ENCODE results near the gene ABHD17A.

Gene ABHD17A

DNA sequence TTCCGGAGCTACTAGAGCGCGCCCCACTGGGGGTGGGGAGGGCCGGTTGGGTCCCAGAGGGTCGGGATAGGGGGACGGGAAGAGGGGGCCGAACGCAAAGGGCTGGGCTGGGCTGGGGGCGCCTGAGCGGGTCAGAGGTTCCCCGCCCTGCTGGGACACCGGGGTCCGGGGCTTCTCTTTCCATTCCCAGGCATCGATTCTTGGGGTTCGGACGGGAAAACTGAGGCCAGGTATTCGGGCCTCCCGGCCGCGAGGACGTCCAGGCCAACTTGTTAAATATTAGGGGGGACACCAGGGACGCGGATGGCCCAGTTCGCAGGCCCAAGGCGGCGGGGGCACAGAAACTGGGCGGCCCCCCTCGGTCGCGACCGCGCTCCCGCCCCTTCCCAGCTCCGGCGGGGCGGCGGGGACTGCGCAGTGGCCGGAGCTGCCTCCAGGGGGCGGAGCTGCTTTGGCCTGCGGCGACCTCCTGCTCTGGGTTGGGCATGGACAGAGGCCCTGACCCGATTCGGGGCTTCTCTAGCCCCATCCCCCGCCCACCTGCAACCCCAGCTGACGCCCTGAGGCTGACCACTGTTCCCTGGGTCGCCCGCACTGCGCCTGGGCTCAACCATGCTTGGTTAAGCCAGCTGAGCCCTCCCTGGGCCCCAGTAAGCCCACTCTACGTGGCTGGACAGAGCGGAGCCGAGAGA is 20.7 kb downstream of the ABHD17A start:
- DNase-seq (ENCODE audit: low spot score): no peak

DNA sequence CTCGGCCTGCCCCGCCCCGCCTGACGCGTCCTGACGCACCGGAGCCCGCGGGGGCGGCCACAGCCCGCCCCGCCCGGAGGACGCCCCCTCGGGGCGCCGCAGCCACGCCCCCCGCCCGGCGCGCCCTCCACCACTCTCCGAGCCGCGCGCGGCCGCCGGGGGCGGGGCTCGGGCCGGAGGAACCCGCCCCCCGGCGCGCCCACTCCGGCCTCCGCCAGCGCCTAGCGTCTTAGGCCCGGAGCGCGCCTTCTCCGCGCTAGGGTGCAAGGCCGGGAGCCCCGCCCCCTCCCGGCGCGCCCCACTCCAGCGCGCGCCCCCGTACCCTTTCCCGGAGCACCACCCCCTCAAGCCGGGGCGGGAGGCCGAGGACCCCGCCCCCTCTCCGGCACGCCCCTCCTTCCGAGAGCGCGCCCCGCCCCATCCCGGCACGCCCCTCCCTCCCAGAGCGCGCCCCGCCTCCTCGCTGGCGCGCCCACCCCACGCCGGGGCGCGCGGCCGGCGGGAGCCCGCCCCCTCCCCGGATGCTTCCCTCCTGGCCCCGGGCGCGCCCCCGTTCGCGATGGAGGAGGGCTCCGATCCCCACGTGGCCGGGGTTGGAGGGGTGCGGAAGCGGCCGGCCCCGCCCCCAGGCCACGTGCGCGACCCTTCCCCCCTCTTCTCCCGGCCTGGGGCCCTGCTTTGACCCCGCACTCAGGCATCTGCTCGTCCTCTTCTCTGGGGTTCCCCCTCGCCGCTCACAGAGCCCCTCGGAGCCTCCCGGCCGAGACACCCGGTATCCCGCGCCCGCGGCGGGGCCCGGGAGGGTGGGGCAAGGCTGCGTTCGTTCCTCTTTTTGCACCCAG is 21.4 kb downstream of the ABHD17A start:
- peak; percentile 79 for DNase-seq (ENCODE audit: low spot score)

- DNase-seq (ENCODE audit: low spot score): no peak
Observed at GRCh38 chr19:1863328-1863637, 22.0 kb downstream of the ABHD17A start, which contains the start of gene KLF16. Gene KLF16 (minus strand): TSS chr19:1863579. CDS start chr19:1863497, 82 bp downstream.

GRCh38 chr19:1862424-1863327 is 22.6 kb downstream of the ABHD17A start:
- no peak for DNase-seq (ENCODE audit: low spot score)

GRCh38 chr19:1862068-1862423 is 23.2 kb downstream of the ABHD17A start:
- no peak for DNase-seq (ENCODE audit: low spot score)

DNA sequence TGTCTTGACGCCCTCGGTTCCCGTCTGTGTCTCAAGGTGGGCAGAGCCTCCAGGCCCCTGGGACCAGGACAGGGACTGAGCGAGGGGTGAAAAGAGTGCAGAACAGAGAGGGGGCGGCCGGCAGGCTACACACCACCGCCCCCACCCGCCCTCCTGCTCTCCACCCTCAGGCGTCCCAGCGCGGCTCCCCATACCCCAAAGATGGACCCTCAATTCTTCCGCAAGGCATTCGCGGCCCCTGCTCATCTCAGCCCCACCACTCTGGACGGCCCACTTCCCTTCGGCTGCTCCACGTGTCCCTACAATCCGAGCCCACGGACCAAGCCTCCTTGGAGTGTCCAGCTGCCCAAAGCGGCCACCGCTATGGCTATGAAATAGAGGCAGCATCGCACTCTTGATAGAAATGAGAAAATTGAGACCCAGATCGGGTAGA is 23.7 kb downstream of the ABHD17A start:
- no peak for DNase-seq (ENCODE audit: low spot score)

- DNase-seq (ENCODE audit: low spot score): no peak
Observed at GRCh38 chr19:1860821-1861598, 24.3 kb downstream of the ABHD17A start.

DNA sequence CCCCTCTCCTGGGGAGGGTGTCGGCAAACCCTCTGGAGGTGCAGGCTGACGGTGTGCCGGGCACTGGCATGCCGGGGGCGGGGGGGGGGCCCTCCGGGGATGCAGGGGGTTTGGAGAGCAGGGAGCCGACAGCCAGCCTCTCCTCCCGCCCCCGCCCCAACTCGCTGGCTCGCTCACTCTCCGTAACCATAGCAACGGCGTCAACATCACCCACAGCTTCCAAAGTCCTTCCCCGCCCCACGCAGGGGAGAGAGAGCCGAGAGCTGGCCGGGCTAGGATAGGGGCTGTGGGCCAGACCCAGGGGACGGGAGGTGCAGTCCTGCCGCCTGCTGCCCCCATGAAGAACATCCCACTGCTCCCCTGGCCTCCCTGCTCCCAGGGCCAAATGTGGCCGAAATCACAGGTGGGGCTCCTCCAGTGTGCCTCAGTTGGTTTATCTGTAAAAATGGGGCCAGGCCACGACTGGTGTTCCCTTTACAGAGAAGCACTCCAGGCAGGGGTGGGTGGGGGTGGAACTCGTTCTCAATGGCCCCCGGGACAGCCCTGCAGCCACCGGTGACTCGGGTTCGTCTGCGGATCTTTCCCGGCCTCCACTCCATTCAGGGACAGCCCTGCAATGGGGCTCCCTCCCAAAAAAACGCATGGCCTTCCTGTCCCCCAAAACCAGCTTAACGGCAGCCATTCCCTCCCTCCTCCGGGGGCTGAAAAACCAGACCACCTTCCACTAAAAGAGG is 25.1 kb downstream of the ABHD17A start:
- peak; percentile 55 for DNase-seq (ENCODE audit: low spot score)

DNA sequence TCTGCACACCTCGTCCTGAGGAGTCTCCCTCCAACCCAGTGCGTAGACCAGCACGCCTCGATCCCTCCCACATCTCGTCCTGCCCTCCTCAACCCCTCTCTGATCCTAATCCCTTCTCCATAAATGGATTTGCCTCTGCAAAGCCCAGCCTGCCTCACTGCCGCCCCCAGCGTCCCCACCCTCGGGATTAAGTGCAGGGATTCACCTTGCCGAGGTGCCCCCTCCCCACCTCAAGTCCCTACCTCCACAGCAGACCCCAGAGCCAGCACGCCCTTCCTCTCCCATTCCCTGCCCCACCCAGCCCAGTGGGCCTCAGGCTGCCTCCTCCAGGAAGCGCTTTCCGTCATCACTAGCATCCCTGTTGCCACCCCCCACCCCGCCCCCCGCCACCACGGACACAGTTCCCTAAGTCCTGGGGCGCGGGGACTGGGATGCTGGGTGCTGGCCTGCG is 25.9 kb downstream of the ABHD17A start:
- DNase-seq (ENCODE audit: low spot score): no peak

- no peak for DNase-seq (ENCODE audit: low spot score)
Observed at GRCh38 chr19:1858412-1859081, 26.7 kb downstream of the ABHD17A start.

GRCh38 chr19:1857648-1858326 is 27.5 kb downstream of the ABHD17A start:
- no peak for DNase-seq (ENCODE audit: low spot score)

DNA sequence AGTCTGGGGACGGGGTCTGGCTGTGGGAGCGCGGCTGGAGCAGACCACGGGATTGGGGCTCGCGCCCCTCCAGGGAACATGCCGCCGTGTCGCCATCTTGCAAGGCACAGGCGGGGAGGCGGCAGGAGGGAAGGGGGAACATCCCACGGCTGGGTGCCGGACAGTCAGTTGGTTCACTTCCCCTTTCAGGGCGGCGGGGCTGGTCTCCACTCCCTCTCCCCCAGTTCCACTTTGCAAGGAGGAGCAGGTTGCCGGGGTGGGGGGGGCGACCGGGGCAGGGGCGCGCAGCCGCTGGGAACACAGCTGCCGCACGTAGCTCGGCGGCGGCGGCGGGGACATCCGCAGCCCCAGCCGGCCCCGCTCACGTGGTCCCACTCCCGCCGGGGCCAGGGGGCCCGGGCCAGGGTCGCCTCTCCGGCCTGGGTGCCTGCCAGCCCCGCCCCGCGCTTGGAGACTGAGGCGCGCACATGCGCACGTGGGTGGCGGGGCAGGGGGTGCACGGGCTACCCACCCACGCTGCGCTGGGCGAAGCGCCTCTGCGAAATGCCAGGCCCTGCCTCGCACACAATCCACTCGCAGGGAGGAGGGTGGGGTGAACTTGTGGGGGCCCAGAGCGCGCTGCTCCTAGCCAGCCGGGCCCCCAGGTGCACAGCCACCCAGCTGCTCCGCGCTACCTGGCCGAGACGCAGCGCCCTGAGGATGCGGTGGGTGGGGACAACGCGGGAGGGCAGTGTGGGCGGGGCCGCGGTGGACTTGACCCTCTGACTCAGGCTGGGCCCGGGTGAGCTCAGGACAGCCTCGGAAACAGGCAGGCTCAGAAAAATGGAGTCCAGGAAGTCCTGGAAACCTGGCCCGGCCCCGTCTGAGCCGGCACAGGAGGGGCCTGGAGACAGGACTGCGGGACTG is 28.3 kb downstream of the ABHD17A start:
- DNase-seq (ENCODE audit: low spot score): peak; percentile 75

DNA sequence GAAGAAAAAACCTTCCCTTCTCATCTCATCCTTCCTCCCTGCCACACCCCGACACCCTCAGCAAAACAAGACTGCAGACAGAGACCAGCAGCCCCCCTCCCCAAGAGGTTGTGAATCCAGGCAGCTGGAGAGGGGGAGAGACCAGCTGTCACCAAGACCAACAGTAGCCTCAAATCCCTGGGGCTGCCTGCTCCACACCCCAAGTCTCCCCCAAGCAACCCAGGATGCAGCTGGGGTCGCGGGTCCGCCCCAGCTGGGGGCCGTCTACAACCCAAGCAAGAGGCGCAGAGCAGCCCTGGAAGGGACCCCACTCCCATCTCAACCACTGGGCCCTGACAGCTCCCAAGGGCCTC is 29.0 kb downstream of the ABHD17A start:
- DNase-seq (ENCODE audit: low spot score): no peak

- no peak for DNase-seq (ENCODE audit: low spot score)
Observed at GRCh38 chr19:1855828-1856255, 29.5 kb downstream of the ABHD17A start.

DNA sequence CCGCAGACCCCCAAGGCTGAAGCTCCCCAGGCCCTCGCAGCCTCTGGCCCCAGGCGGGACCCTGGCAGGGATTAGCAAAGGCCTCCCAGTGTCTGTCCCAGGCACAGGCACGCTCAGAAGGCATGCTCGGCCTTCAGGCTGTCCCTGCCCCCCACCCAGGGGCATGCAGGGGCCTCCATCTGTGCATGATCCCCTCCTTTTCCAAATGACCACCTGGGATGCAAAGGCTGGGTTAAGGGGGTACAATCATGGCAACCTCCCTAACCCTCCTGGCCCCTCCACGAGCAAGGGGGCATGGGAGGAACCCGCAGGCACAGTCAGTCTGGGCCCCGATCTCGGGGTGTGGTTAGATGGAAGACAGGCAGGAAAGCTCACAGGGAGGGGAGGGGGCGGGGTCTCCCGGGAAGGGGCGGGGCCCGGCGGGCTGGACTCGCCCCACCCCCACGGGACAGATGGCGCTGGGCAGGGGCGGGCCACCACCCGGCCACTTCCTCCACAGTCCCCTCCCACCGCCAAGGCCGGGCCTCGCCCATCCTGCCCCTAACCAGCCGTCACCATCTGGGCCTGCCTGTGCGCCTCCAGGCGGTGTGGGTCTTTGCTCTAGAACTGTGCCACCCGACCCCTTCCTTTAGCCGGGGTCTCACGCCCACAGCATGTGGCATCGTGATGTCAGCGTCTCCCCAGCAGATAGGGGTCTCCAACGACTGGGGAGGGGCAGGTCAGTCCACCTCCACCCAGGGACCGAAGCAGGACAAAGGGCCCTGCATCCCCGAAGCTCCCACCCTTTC is 30.1 kb downstream of the ABHD17A start:
- peak; percentile 78 for DNase-seq (ENCODE audit: low spot score)

DNA sequence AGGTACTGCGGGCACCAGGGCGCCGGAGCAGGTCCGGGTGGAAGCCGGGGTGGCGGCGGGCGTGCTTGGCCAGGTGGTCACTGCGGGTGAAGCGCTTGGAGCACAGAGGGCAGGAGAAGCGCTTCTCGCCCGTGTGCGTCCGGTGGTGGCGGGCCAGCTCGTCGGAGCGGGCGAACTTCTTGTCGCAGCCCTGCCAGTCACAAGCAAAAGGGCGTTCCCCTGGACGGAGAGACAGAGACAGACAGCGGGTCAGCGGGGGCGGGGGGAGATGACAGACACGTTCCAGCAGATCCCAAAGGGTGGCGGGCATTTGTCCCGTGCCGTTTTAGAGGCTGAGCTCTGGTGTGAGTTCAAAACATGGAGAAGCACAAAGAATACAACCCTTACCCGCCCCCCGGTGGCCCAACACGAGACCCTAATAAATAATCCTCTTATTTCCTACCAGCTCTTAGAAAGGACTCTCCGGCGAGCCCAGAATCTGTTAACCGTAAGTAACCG is 30.7 kb downstream of the ABHD17A start:
- no peak for DNase-seq (ENCODE audit: low spot score)

- DNase-seq (ENCODE audit: low spot score): no peak
Observed at GRCh38 chr19:1854039-1854541, 31.2 kb downstream of the ABHD17A start.

All from SW480 (cell line).